ENCODE results near the gene ZFAND3.
"Not testable (repeated sequence)": the region's sequence is repeated elsewhere in the genome, so short reads cannot be mapped to it uniquely, and the experiment has no call there.

Gene ZFAND3

GRCh38 chr6:37865504-37865903 lies 46.0 kb downstream of the ZFAND3 start:
- no peak for DNase-seq (ENCODE audit: low spot score)

GRCh38 chr6:37866590-37867507 lies 47.3 kb downstream of the ZFAND3 start:
- no peak for DNase-seq (ENCODE audit: low spot score)

GRCh38 chr6:37867756-37868446 lies 48.4 kb downstream of the ZFAND3 start:
- DNase-seq (ENCODE audit: low spot score), result no peak

GRCh38 chr6:37868447-37868825 lies 48.9 kb downstream of the ZFAND3 start:
- no peak for DNase-seq (ENCODE audit: low spot score)

- no peak for DNase-seq (ENCODE audit: low spot score)
These were observed 52.3 kb downstream of the ZFAND3 start for GRCh38 chr6:37871616-37872372.

- DNase-seq (ENCODE audit: low spot score), result no peak
These were observed 52.8 kb downstream of the ZFAND3 start for GRCh38 chr6:37872373-37872745.

- no peak for DNase-seq (ENCODE audit: low spot score)
These were observed 55.2 kb downstream of the ZFAND3 start for GRCh38 chr6:37874726-37875125.

GRCh38 chr6:37875561-37876309 lies 56.2 kb downstream of the ZFAND3 start:
- DNase-seq (ENCODE audit: low spot score), result no peak

GRCh38 chr6:37876843-37877242 lies 57.3 kb downstream of the ZFAND3 start:
- no peak for DNase-seq (ENCODE audit: low spot score)

- no peak for DNase-seq (ENCODE audit: low spot score)
These were observed 58.0 kb downstream of the ZFAND3 start for GRCh38 chr6:37877373-37878149.

- no peak for DNase-seq (ENCODE audit: low spot score)
These were observed 58.7 kb downstream of the ZFAND3 start for GRCh38 chr6:37878150-37878710.

- not testable (repeated sequence) for DNase-seq (ENCODE audit: low spot score)
These were observed 61.1 kb downstream of the ZFAND3 start for GRCh38 chr6:37880602-37881001.

- no peak for DNase-seq (ENCODE audit: low spot score)
These were observed 62.8 kb downstream of the ZFAND3 start for GRCh38 chr6:37882292-37882691.

GRCh38 chr6:37882724-37883413 lies 63.3 kb downstream of the ZFAND3 start:
- no peak for DNase-seq (ENCODE audit: low spot score)

- DNase-seq (ENCODE audit: low spot score), result no peak
These were observed 65.0 kb downstream of the ZFAND3 start for GRCh38 chr6:37884548-37884947.

- DNase-seq (ENCODE audit: low spot score), result no peak
These were observed 69.5 kb downstream of the ZFAND3 start for GRCh38 chr6:37889051-37889450.

- no peak for DNase-seq (ENCODE audit: low spot score)
These were observed 70.0 kb downstream of the ZFAND3 start for GRCh38 chr6:37889486-37889885.

- DNase-seq (ENCODE audit: low spot score), result no peak
These were observed 71.5 kb downstream of the ZFAND3 start for GRCh38 chr6:37891072-37891471.

- DNase-seq (ENCODE audit: low spot score), result no peak
These were observed 73.7 kb downstream of the ZFAND3 start for GRCh38 chr6:37893257-37893656.

- not testable (repeated sequence) for DNase-seq (ENCODE audit: low spot score)
These were observed 74.2 kb downstream of the ZFAND3 start for GRCh38 chr6:37893734-37894133.
